PFSK-1 (cell line): Measurements from ENCODE around the gene CERS6.

ENCODE experiments used
- FOXP2 ChIP-seq: optimal IDR thresholded peaks from 2 replicates; pipeline ENCODE3; 2011; ENCODE audit warnings: borderline replicate concordance, control low read depth, inconsistent platforms; ENCODE audit not compliant: insufficient read depth; ENCODE audit errors: extremely low read length, extremely low read depth
- POLR2AphosphoS5 ChIP-seq: IDR thresholded peaks from 2 replicates; pipeline ENCODE4 v1.6.1; 2012; ENCODE audit warnings: low read depth, mild to moderate bottlenecking, control low read depth, low read length, moderate library complexity
- SIN3A ChIP-seq: IDR thresholded peaks from 2 replicates; pipeline ENCODE4 v1.6.1; 2012; ENCODE audit warnings: mild to moderate bottlenecking, low read length, moderate library complexity, borderline replicate concordance; ENCODE audit not compliant: insufficient read depth
- TAF1 ChIP-seq: IDR thresholded peaks from 2 replicates; pipeline ENCODE4 v1.6.1; 2012; ENCODE audit warnings: low read length, control low read depth, borderline replicate concordance; ENCODE audit not compliant: insufficient read depth
- TF ChIP-seq, protein P1 (sequence below), 2 experiments: IDR thresholded peaks; 2 replicates each; pipeline versions ENCODE4 v1.6.1 to v1.8.0; 2011 to 2012; ENCODE audit warnings: low read depth in 2 of 2, low read length in 2 of 2, control low read depth in 1 of 2, inconsistent platforms in 1 of 2, mild to moderate bottlenecking in 1 of 2, moderate library complexity in 1 of 2; ENCODE audit not compliant: insufficient read depth in 1 of 2

CERS6 gene

GRCh38 chr2:168515502-168515901, 59.4 kb downstream of the CERS6 start:
- TF ChIP-seq, protein P1, sequence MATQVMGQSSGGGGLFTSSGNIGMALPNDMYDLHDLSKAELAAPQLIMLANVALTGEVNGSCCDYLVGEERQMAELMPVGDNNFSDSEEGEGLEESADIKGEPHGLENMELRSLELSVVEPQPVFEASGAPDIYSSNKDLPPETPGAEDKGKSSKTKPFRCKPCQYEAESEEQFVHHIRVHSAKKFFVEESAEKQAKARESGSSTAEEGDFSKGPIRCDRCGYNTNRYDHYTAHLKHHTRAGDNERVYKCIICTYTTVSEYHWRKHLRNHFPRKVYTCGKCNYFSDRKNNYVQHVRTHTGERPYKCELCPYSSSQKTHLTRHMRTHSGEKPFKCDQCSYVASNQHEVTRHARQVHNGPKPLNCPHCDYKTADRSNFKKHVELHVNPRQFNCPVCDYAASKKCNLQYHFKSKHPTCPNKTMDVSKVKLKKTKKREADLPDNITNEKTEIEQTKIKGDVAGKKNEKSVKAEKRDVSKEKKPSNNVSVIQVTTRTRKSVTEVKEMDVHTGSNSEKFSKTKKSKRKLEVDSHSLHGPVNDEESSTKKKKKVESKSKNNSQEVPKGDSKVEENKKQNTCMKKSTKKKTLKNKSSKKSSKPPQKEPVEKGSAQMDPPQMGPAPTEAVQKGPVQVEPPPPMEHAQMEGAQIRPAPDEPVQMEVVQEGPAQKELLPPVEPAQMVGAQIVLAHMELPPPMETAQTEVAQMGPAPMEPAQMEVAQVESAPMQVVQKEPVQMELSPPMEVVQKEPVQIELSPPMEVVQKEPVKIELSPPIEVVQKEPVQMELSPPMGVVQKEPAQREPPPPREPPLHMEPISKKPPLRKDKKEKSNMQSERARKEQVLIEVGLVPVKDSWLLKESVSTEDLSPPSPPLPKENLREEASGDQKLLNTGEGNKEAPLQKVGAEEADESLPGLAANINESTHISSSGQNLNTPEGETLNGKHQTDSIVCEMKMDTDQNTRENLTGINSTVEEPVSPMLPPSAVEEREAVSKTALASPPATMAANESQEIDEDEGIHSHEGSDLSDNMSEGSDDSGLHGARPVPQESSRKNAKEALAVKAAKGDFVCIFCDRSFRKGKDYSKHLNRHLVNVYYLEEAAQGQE (IDR thresholded peaks at IDR 0.05; ENCODE audit: insufficient read depth in 1 of 2, low read depth in 2 of 2, low read length in 2 of 2), result no peak
- TF ChIP-seq TAF1, result no peak
- TF ChIP-seq POLR2AphosphoS5, result no peak

DNA sequence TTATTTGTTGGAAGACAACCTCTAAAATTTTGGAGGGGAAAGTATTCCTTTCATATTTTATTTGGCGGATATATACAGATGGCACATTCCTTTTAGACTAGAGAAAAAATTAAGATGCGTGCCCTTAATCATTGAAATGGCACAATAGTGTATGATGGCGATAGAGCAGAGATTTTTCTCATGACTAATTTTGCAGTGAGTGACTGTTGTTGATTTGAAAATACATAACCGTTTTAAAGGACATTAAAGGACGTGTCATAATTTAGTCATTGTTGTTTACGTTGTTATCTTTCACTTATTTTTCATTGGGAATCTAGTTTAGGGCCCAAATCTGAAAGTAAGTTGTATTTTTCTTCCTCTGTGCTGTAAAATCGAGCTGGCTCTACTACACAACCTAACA, 61.7 kb downstream of the CERS6 start:
- TF ChIP-seq, protein P1 (IDR thresholded peaks at IDR 0.05; ENCODE audit: insufficient read depth in 1 of 2, low read depth in 2 of 2, low read length in 2 of 2), result no peak
- no peak for TF ChIP-seq SIN3A
- TF ChIP-seq FOXP2, result no peak
- TF ChIP-seq POLR2AphosphoS5, result no peak
- TF ChIP-seq TAF1, result no peak

DNA sequence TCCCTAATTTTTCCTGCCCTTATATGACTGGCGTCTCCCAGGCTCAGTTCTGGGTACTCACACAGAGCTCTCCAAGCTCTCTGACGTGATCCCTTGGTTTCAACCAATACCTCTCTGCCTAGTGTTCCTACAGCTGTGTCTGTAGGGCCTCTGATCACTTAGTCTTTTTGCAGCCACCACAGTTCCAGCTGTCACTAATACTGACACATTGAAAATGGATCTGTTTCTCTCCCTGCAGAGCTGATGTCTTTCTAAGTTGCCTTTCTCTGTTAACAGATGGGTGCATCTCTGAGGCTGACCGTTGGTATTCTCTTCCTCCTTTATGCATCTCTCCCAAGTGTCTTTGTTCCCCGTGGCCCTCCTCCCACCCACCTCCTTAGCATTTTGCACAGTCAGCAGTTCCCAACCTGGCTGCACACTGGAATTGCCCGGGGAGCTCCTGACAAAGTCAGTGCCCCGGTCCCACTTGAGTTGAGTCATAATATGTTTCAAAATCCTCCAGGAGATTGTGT, 62.5 kb downstream of the CERS6 start:
- no peak for TF ChIP-seq POLR2AphosphoS5
- TF ChIP-seq, protein P1 (IDR thresholded peaks at IDR 0.05; ENCODE audit: insufficient read depth in 1 of 2, low read depth in 2 of 2, low read length in 2 of 2), result no peak
- no peak for TF ChIP-seq FOXP2
- no peak for TF ChIP-seq TAF1
- TF ChIP-seq SIN3A, result no peak

- TF ChIP-seq FOXP2 (no peak), SIN3A (no peak), TAF1 (no peak), POLR2AphosphoS5 (no peak)
- TF ChIP-seq, protein P1 (IDR thresholded peaks at IDR 0.05; ENCODE audit: insufficient read depth in 1 of 2, low read depth in 2 of 2, low read length in 2 of 2), result no peak
These were observed 63.6 kb downstream of the CERS6 start for GRCh38 chr2:168519534-168520308.
